ENCODE results near the gene FLT4.
"Not testable (repeated sequence)": the region's sequence is repeated elsewhere in the genome, so short reads cannot be mapped to it uniquely, and the experiment has no call there.

FLT4 gene

GRCh38 chr5:180670586-180671359, 21.4 kb upstream of the FLT4 start:
- in situ Hi-C loops (cut with MboI; ENCODE audit: low sequenced_read_pairs) = no loop called here

GRCh38 chr5:180670157-180670556, 20.8 kb upstream of the FLT4 start:
- in situ Hi-C loops (cut with MboI; ENCODE audit: low sequenced_read_pairs) = no loop called here

GRCh38 chr5:180669661-180670060, 20.3 kb upstream of the FLT4 start:
- in situ Hi-C loops (cut with MboI; ENCODE audit: low sequenced_read_pairs) = no loop called here

- in situ Hi-C loops (cut with MboI; ENCODE audit: low sequenced_read_pairs) = no loop called here
Measured at GRCh38 chr5:180668835-180669596, 19.6 kb upstream of the FLT4 start.

- in situ Hi-C loops (cut with MboI; ENCODE audit: low sequenced_read_pairs) = no loop called here
Measured at GRCh38 chr5:180666812-180667211, 17.4 kb upstream of the FLT4 start.

- in situ Hi-C loops (cut with MboI; ENCODE audit: low sequenced_read_pairs) = no loop called here
Measured at GRCh38 chr5:180665682-180666404, 16.4 kb upstream of the FLT4 start.

- in situ Hi-C loops (cut with MboI; ENCODE audit: low sequenced_read_pairs) = no loop called here
Measured at GRCh38 chr5:180658774-180659564, 9.6 kb upstream of the FLT4 start.

GRCh38 chr5:180655243-180655642, 5.8 kb upstream of the FLT4 start:
- in situ Hi-C loops (cut with MboI; ENCODE audit: low sequenced_read_pairs) = not testable (repeated sequence)

GRCh38 chr5:180652771-180653170, 3.4 kb upstream of the FLT4 start:
- in situ Hi-C loops (cut with MboI; ENCODE audit: low sequenced_read_pairs) = no loop called here

- in situ Hi-C loops (cut with MboI; ENCODE audit: low sequenced_read_pairs) = no loop called here
Measured at GRCh38 chr5:180652346-180652745, 2.9 kb upstream of the FLT4 start.

GRCh38 chr5:180648658-180649296, 623 bp downstream of the FLT4 start:
- in situ Hi-C loops (cut with MboI; ENCODE audit: low sequenced_read_pairs) = no loop called here

GRCh38 chr5:180647941-180648500, 1.4 kb downstream of the FLT4 start:
- in situ Hi-C loops (cut with MboI; ENCODE audit: low sequenced_read_pairs) = no loop called here

GRCh38 chr5:180647465-180647864, 1.9 kb downstream of the FLT4 start:
- in situ Hi-C loops (cut with MboI; ENCODE audit: low sequenced_read_pairs) = no loop called here

GRCh38 chr5:180646963-180647305, 2.5 kb downstream of the FLT4 start:
- in situ Hi-C loops (cut with MboI; ENCODE audit: low sequenced_read_pairs) = no loop called here

GRCh38 chr5:180646289-180646962, 3.0 kb downstream of the FLT4 start:
- in situ Hi-C loops (cut with MboI; ENCODE audit: low sequenced_read_pairs) = no loop called here

- in situ Hi-C loops (cut with MboI; ENCODE audit: low sequenced_read_pairs) = no loop called here
Measured at GRCh38 chr5:180645274-180646204, 3.9 kb downstream of the FLT4 start.

GRCh38 chr5:180644825-180645273, 4.6 kb downstream of the FLT4 start:
- in situ Hi-C loops (cut with MboI; ENCODE audit: low sequenced_read_pairs) = no loop called here

- in situ Hi-C loops (cut with MboI; ENCODE audit: low sequenced_read_pairs) = no loop called here
Measured at GRCh38 chr5:180644129-180644824, 5.1 kb downstream of the FLT4 start.
